HepG2 (cell line): ENCODE results near the gene KRT34. TPM values are rescaled to one million over a fixed set of nuclear protein-coding genes. Genes with fewer than 3 reads are reported as not detected.

Experiments
- AGO1 ChIP-seq: fragments of 200-400 bp; formaldehyde crosslinking; IDR thresholded peaks from 2 replicates; pipeline ENCODE4 v1.6.1; 2017; ENCODE audit warnings: mild to moderate bottlenecking, low read depth, low read length, moderate library complexity; ENCODE audit not compliant: poor library complexity, severe bottlenecking
- ARHGAP35 ChIP-seq: sonication (generic); formaldehyde crosslinking; IDR thresholded peaks from 2 replicates; pipeline ENCODE4 v1.9.0; 2022; ENCODE audit warnings: mild to moderate bottlenecking, inconsistent platforms, moderate library complexity, missing genetic modification reagents, borderline replicate concordance
- BCL3 ChIP-seq: sonication (generic); formaldehyde crosslinking; IDR thresholded peaks from 2 replicates; pipeline ENCODE4 v1.5.1; 2020; ENCODE audit warnings: mild to moderate bottlenecking, missing genetic modification reagents, moderate library complexity
- BHLHE40 ChIP-seq: IDR thresholded peaks from 2 replicates; pipeline ENCODE4 v1.6.1; 2011; ENCODE audit warnings: low read length, improper control_type of control experiment
- ELF3 ChIP-seq: IDR thresholded peaks from 2 replicates; pipeline ENCODE4 v1.6.1; 2016; ENCODE audit warnings: missing genetic modification reagents, missing compliant biosample characterization
- EZH2 ChIP-seq: conservative IDR thresholded peaks from 2 replicates; pipeline ENCODE4 v1.6.1; 2012; ENCODE audit warnings: mild to moderate bottlenecking, low read depth, low read length, moderate library complexity
- HMG20B ChIP-seq: conservative IDR thresholded peaks from 2 replicates; pipeline ENCODE4 v1.6.1; 2016; ENCODE audit warnings: missing genetic modification reagents, missing compliant biosample characterization
- HNRNPLL ChIP-seq: fragments of 200-400 bp; formaldehyde crosslinking; IDR thresholded peaks from 2 replicates; pipeline ENCODE4 v1.6.1; 2017; ENCODE audit warnings: mild to moderate bottlenecking, low read depth, low read length; ENCODE audit not compliant: poor library complexity, severe bottlenecking
- NFYB ChIP-seq: sonication (generic); formaldehyde crosslinking; IDR thresholded peaks from 2 replicates; pipeline ENCODE4 v1.4.0; 2020; ENCODE audit warnings: missing genetic modification reagents
- PRDM15 ChIP-seq: sonication (generic); formaldehyde crosslinking; IDR thresholded peaks from 2 replicates; pipeline ENCODE4 v1.4.0; 2020; ENCODE audit warnings: missing genetic modification reagents
- RAD51 ChIP-seq: fragments of 450-650 bp; IDR thresholded peaks from 2 replicates; pipeline ENCODE4 v1.6.1; 2016; ENCODE audit warnings: borderline replicate concordance
- SP1 ChIP-seq, 2 experiments: fragments of 450-650 bp in 1 of 2; sonication (generic) in 1 of 2; formaldehyde crosslinking in 1 of 2; IDR thresholded peaks; 2 replicates each; pipeline versions ENCODE4 v1.4.0 to v1.6.1; 2016 to 2020; ENCODE audit warnings: missing genetic modification reagents in 1 of 2
- SRF ChIP-seq: IDR thresholded peaks from 2 replicates; pipeline ENCODE4 v1.6.1; 2011; ENCODE audit warnings: mild to moderate bottlenecking, low read depth, low read length, moderate library complexity
- TFAP4 ChIP-seq: sonication (generic); IDR thresholded peaks from 2 replicates; pipeline ENCODE4 v1.6.1; 2016; ENCODE audit warnings: low read depth, borderline replicate concordance
- ZBTB8A ChIP-seq: sonication (generic); formaldehyde crosslinking; IDR thresholded peaks from 2 replicates; pipeline ENCODE4 v1.4.0; 2020; ENCODE audit warnings: mild to moderate bottlenecking, low read depth, missing genetic modification reagents, borderline replicate concordance
- ZFP91 ChIP-seq: sonication (generic); formaldehyde crosslinking; IDR thresholded peaks from 2 replicates; pipeline ENCODE4 v1.9.0; 2022; ENCODE audit warnings: missing genetic modification reagents, mild to moderate bottlenecking, borderline replicate concordance
- ZNF180 ChIP-seq: sonication (generic); formaldehyde crosslinking; IDR thresholded peaks from 2 replicates; pipeline ENCODE4 v1.4.0; 2020; ENCODE audit warnings: low read depth, missing genetic modification reagents, borderline replicate concordance
- ZNF674 ChIP-seq: sonication (generic); formaldehyde crosslinking; IDR thresholded peaks from 2 replicates; pipeline ENCODE4 v1.5.0; 2020; ENCODE audit warnings: low read depth, mild to moderate bottlenecking, missing genetic modification reagents
- ZNF891 ChIP-seq: sonication (generic); formaldehyde crosslinking; IDR thresholded peaks from 2 replicates; pipeline ENCODE4 v1.5.0; 2020; ENCODE audit warnings: mild to moderate bottlenecking, missing genetic modification reagents
- ZSCAN20 ChIP-seq: sonication (generic); formaldehyde crosslinking; IDR thresholded peaks from 2 replicates; pipeline ENCODE4 v1.4.0; 2020; ENCODE audit warnings: missing genetic modification reagents, mild to moderate bottlenecking, borderline replicate concordance
- polyA plus RNA-seq, 8 experiments: library from polyadenylated mRNA; depleted of rRNA in 3 of 8; stranded (reverse) in 7 of 8; unstranded in 1 of 8; fragments of >200 nt; fragmentation: Illumina TruSeq in 4 of 8; extraction: Trizol in 4 of 8; gene quantifications; 2 replicates each; pipeline versions ENCODE4 v1.2.1 to v1.2.3, GENCODE V29; 2011 to 2016; ENCODE audit warnings: low read depth in 4 of 8, missing spikeins in 1 of 8, mixed read lengths in 1 of 8; ENCODE audit not compliant: insufficient read depth in 1 of 8
- total RNA-seq, 5 experiments: library from RNA; depleted of rRNA; stranded (reverse); fragments of >200 nt; fragmentation: Illumina TruSeq; extraction: Trizol; gene quantifications; 2 replicates each; pipeline ENCODE4 v1.2.3, GENCODE V29; 2016; ENCODE audit warnings: low read depth in 1 of 5

Gene KRT34
- total and polyA plus RNA-seq, 2 of the 13 experiments (the other 11 are each of a cell fraction or from before 2014, with no cell fraction given), result not detected

GRCh38 chr17:41415833-41416335, 33.8 kb upstream of the KRT34 start (continued):
- TF ChIP-seq PRDM15, result no peak
- TF ChIP-seq ZNF180 (CRISPR knock-in tag), result no peak
- TF ChIP-seq BHLHE40, result no peak
- TF ChIP-seq ELF3 (CRISPR knock-in tag), result peak; percentile 84
- TF ChIP-seq SP1 (IDR thresholded peaks at IDR 0.05), result no peak
- no peak for TF ChIP-seq SP1 (CRISPR knock-in tag; IDR thresholded peaks at IDR 0.05)
- no peak for TF ChIP-seq ZBTB8A (CRISPR knock-in tag)
- no peak for TF ChIP-seq ARHGAP35 (CRISPR knock-in tag)
- TF ChIP-seq HMG20B, result no peak
- TF ChIP-seq TFAP4, result peak; percentile 89
- TF ChIP-seq ZNF891 (CRISPR knock-in tag), result no peak
- no peak for TF ChIP-seq ZNF674 (CRISPR knock-in tag)
- TF ChIP-seq ZSCAN20 (CRISPR knock-in tag), result no peak
- no peak for TF ChIP-seq RAD51
- no peak for TF ChIP-seq EZH2
- TF ChIP-seq SRF, result no peak
- TF ChIP-seq HNRNPLL, result no peak
- no peak for TF ChIP-seq NFYB (CRISPR knock-in tag)
- no peak for TF ChIP-seq BCL3
- TF ChIP-seq ZFP91, result no peak
- no peak for TF ChIP-seq AGO1
